Astrocyte (in vitro differentiated cells and primary cell): Measurements from ENCODE around the gene LUZP2.

Experiments
- CTCF ChIP-seq: IDR thresholded peaks from 2 replicates; pipeline ENCODE4 v1.5.1; 2011; ENCODE audit warnings: low read depth, mild to moderate bottlenecking, inconsistent platforms, low read length, moderate library complexity; ENCODE audit not compliant: insufficient read depth
- EZH2 ChIP-seq: IDR thresholded peaks from 2 replicates; pipeline ENCODE4 v1.6.1; 2012; ENCODE audit warnings: mild to moderate bottlenecking, low read length, inconsistent platforms; ENCODE audit not compliant: insufficient read depth

GRCh38 chr11:24615451-24616160, 118.8 kb downstream of the LUZP2 start:
- TF ChIP-seq CTCF = no peak
- TF ChIP-seq EZH2 = no peak
